ENCODE measurements around the gene GPSM3. TPM values are rescaled to one million over a fixed set of nuclear protein-coding genes. Genes with fewer than 3 reads are reported as not detected.

Gene GPSM3
- total and polyA plus RNA-seq, 4 donors, result 2.3 to 8.0 (median 6.3) TPM

DNA sequence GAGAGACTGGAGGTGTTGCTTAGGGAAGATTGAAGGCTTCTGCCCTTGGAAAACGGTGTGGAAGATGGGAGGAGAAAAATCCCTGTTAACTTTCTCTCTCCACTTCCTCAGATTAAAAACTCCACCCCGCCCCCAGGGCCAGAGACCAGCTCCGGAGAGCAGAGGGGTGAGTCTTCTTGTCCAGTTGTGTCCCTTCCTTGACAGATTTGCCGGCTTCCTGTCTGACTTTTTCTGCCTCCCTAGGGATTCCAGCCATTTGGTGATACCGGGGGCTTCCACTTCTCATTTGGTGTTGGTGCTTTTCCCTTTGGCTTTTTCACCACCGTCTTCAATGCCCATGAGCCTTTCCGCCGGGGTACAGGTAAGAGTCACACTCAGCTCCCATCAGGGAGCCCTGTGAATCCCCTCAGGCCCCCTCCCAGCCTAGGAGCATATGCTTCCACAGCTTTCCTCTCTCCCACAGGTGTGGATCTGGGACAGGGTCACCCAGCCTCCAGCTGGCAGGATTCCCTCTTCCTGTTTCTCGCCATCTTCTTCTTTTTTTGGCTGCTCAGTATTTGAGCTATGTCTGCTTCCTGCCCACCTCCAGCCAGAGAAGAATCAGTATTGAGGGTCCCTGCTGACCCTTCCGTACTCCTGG, 12.6 kb downstream of the GPSM3 start:
- H3K36me3 ChIP-seq (ENCODE audit: control insufficient read depth in 4 of 4, insufficient read depth in 3 of 4, low read depth in 1 of 4, low read length in 3 of 4), result peaks cover 0 to 22% (median 10%) of the 10 kb centered on the region in 4 donors
- no peak for TF ChIP-seq RXRA (IDR thresholded peaks at IDR 0.05)
- TF ChIP-seq CTCF (IDR thresholded peaks at IDR 0.05; ENCODE audit: low read depth, low read length, missing input control), result no peak
- TF ChIP-seq, protein P1, sequence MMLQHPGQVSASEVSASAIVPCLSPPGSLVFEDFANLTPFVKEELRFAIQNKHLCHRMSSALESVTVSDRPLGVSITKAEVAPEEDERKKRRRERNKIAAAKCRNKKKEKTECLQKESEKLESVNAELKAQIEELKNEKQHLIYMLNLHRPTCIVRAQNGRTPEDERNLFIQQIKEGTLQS (IDR thresholded peaks at IDR 0.05), result no peak
- TF ChIP-seq RAD21 (IDR thresholded peaks at IDR 0.05), result no peak
- TF ChIP-seq YY1 (IDR thresholded peaks at IDR 0.05), result no peak
- no peak for TF ChIP-seq FOXA1 (IDR thresholded peaks at IDR 0.05)
- TF ChIP-seq SP1 (IDR thresholded peaks at IDR 0.05), result no peak
- TF ChIP-seq HNF4G (IDR thresholded peaks at IDR 0.05), result no peak
- no peak for TF ChIP-seq JUND (IDR thresholded peaks at IDR 0.05)
- DNase-seq (ENCODE audit: low spot score), result no peak
- WGBS, result 83% methylated on average over 10 of the region's 10 CpGs
- H3K9ac ChIP-seq (ENCODE audit: low read depth in 1 of 2, low read length in 2 of 2), result no peak overlapping the region
- H3K27me3 ChIP-seq (ENCODE audit: control insufficient read depth in 4 of 4, insufficient read depth in 4 of 4, low read length in 3 of 4), result no peaks in the 10 kb centered on the region
- H3K27ac ChIP-seq (ENCODE audit: low read depth in 1 of 2, low read length in 2 of 2), result no peak overlapping the region
- no peak overlapping the region for H3K4me3 ChIP-seq (ENCODE audit: low read depth in 1 of 3, low read length in 3 of 3)
- H3K4me1 ChIP-seq (ENCODE audit: control insufficient read depth in 4 of 4, insufficient read depth in 4 of 4, low read length in 3 of 4), result peaks cover 0 to 38% (median 36%) of the 10 kb centered on the region in 4 donors
- no peaks in the 10 kb centered on the region for H3K9me3 ChIP-seq (ENCODE audit: control insufficient read depth in 4 of 4, low read length in 3 of 4)

DNA sequence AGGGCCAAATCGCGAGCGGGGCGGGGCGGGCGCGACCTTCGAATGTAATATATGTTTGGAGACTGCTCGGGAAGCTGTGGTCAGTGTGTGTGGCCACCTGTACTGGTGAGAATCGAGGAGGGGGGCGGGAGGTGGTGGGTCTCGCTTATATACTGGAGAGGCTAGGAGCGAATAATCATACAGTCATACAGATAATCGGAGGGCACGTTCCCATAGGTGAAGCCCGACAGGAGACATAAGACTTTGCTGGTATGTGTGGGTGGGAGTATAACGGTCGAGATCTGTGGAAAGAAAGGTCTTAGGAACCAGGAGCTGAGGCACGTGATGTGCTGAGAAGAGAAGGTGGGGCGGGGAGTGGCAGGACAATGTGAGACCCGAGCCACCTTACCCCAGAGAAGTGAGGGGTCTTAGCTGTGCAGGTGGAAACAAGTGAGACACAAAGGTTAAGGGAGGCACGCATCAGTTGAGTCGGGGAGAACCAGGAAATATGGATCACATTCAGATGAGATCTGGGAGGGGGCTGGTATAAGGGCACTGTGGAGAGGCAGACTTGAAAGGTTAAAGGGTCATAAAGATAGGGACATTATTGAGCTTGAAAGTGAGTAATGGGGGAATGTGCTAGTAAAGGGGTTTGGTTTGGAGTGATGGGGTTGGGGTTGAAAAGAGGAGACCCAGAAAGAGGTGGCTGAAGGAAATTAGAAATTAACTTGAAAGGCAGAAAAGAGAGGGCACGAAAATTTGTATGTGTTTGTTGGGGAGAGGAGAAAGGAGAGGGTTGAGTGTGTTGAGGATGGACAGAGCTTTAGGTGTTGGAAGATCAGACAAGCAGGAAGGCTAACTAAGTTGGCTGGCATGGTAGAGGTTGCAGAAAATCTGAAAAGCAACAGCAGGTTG, 13.6 kb downstream of the GPSM3 start:
- Histone ChIP-seq H3K9me3 (ENCODE audit: control insufficient read depth in 4 of 4, low read length in 3 of 4) (no peaks in the 10 kb centered on the region), H3K4me1 (ENCODE audit: control insufficient read depth in 4 of 4, insufficient read depth in 4 of 4, low read length in 3 of 4) (peaks cover 0 to 47% (median 42%) of the 10 kb centered on the region in 4 donors), H3K4me3 (ENCODE audit: low read depth in 1 of 3, low read length in 3 of 3) (peak overlapping the region; percentile 49 to 97 (median 78)), H3K27ac (ENCODE audit: low read depth in 1 of 2, low read length in 2 of 2) (peak overlapping the region; percentile 95 to 96), H3K36me3 (ENCODE audit: control insufficient read depth in 4 of 4, insufficient read depth in 3 of 4, low read depth in 1 of 4, low read length in 3 of 4) (peaks cover 0 to 22% (median 10%) of the 10 kb centered on the region in 4 donors), H3K9ac (ENCODE audit: low read depth in 1 of 2, low read length in 2 of 2) (peak overlapping the region; percentile 45 to 98), H3K27me3 (ENCODE audit: control insufficient read depth in 4 of 4, insufficient read depth in 4 of 4, low read length in 3 of 4) (no peaks in the 10 kb centered on the region)
- TF ChIP-seq HNF4A (conservative IDR thresholded peaks at IDR 0.05) (no peak), NR2F2 (IDR thresholded peaks at IDR 0.05) (no peak), FOXA2 (IDR thresholded peaks at IDR 0.05) (no peak), FOXA1 (IDR thresholded peaks at IDR 0.05) (no peak)
- peak; percentile 52 for DNase-seq (ENCODE audit: low spot score)
- 3% methylated on average over 24 of the region's 24 CpGs for WGBS

DNA sequence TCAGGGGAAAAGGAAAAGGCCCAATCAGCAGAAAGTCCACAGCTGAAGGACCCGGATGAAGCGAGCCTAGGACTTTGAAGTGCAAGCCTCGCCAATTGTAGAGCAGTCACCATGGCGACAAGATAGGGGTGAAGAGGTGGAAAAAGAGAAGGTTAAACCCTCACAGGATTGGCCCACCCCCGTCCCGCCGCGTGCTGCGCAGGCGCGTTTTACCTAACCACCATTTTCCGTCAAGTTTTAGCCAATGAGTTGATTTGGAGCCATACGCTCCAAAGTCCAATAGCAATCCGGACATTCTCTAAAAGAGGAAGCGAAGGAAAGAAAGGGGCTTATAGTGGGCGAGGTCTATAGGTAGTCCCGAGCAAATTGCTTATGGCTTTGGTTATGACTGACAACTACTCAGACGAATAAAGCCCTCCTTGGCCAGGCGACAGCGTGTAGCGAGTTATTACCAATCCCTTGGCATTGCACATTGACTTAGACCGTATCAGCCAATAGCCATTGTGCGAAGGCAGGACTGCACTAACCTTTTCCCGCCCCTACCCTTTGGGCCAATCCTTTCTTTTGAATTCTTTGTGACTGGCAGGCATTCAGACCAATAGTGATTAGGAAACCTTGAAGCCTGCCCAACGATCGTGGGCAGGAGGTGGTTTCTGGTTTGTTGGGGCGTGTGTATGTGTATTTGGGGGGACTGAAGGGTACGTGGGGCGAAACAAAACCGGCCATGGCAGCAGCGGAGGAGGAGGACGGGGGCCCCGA, 14.5 kb downstream of the GPSM3 start, which contains the start of gene RNF5:
RNF5 (plus strand) TSS at position 618 of the 759 bp plus-strand sequence; CDS start at position 725, 107 bp downstream.
- H3K36me3 ChIP-seq (ENCODE audit: control insufficient read depth in 4 of 4, insufficient read depth in 3 of 4, low read depth in 1 of 4, low read length in 3 of 4), result peaks cover 0 to 15% (median 6%) of the 10 kb centered on the region in 4 donors
- no peaks in the 10 kb centered on the region for H3K9me3 ChIP-seq (ENCODE audit: control insufficient read depth in 4 of 4, low read length in 3 of 4)
- H3K4me1 ChIP-seq (ENCODE audit: control insufficient read depth in 4 of 4, insufficient read depth in 4 of 4, low read length in 3 of 4), result peaks cover 0 to 48% (median 42%) of the 10 kb centered on the region in 4 donors
- H3K9ac ChIP-seq (ENCODE audit: low read depth in 1 of 2, low read length in 2 of 2), result peak within 1 kb of the TSS; percentile 45 to 98
- under 1% methylated on average over 33 of the region's 33 CpGs for WGBS
- no peaks in the 10 kb centered on the region for H3K27me3 ChIP-seq (ENCODE audit: control insufficient read depth in 4 of 4, insufficient read depth in 4 of 4, low read length in 3 of 4)
- H3K4me3 ChIP-seq (ENCODE audit: low read depth in 1 of 3, low read length in 3 of 3), result peak within 1 kb of the TSS; percentile 49 to 97 (median 78)
- peak within 1 kb of the TSS; percentile 95 to 96 for H3K27ac ChIP-seq (ENCODE audit: low read depth in 1 of 2, low read length in 2 of 2)
- DNase-seq (ENCODE audit: low spot score), result peak; percentile 93
- TF ChIP-seq FOXA2 (IDR thresholded peaks at IDR 0.05) (peak; percentile 75), HNF4G (IDR thresholded peaks at IDR 0.05) (peak; percentile 84), RXRA (IDR thresholded peaks at IDR 0.05) (peak in 1 of 2 donors; percentile 71), FOXA1 (IDR thresholded peaks at IDR 0.05) (peak; percentile 33), RAD21 (IDR thresholded peaks at IDR 0.05) (no peak), CTCF (IDR thresholded peaks at IDR 0.05; ENCODE audit: low read depth, low read length, missing input control) (no peak), EGR1 (IDR thresholded peaks at IDR 0.05; ENCODE audit: low read depth in 2 of 2) (peak; percentile 55 to 86), TAF1 (conservative IDR thresholded peaks at IDR 0.05) (peak; percentile 50), JUND (IDR thresholded peaks at IDR 0.05) (peak; percentile 31 to 68), SP1 (IDR thresholded peaks at IDR 0.05) (peak; percentile 98), GABPA (IDR thresholded peaks at IDR 0.05 in 1 of 2, conservative IDR thresholded peaks at IDR 0.05 in 1 of 2) (peak in 1 of 2 donors; percentile 74), HNF4A (conservative IDR thresholded peaks at IDR 0.05) (peak; percentile 91 to 93)
- TF ChIP-seq, protein P2, sequence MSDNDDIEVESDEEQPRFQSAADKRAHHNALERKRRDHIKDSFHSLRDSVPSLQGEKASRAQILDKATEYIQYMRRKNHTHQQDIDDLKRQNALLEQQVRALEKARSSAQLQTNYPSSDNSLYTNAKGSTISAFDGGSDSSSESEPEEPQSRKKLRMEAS (IDR thresholded peaks at IDR 0.05), result peak; percentile 92

All from liver (tissue), 9 donors.